ENCODE measurements around the gene IQGAP1. TPM values are rescaled to one million over a fixed set of nuclear protein-coding genes. Genes with fewer than 3 reads are reported as not detected.

The IQGAP1 gene
- total and polyA plus RNA-seq, 4 experiments from 2014 or later: 86.1 to 132 (median 125) TPM

DNA sequence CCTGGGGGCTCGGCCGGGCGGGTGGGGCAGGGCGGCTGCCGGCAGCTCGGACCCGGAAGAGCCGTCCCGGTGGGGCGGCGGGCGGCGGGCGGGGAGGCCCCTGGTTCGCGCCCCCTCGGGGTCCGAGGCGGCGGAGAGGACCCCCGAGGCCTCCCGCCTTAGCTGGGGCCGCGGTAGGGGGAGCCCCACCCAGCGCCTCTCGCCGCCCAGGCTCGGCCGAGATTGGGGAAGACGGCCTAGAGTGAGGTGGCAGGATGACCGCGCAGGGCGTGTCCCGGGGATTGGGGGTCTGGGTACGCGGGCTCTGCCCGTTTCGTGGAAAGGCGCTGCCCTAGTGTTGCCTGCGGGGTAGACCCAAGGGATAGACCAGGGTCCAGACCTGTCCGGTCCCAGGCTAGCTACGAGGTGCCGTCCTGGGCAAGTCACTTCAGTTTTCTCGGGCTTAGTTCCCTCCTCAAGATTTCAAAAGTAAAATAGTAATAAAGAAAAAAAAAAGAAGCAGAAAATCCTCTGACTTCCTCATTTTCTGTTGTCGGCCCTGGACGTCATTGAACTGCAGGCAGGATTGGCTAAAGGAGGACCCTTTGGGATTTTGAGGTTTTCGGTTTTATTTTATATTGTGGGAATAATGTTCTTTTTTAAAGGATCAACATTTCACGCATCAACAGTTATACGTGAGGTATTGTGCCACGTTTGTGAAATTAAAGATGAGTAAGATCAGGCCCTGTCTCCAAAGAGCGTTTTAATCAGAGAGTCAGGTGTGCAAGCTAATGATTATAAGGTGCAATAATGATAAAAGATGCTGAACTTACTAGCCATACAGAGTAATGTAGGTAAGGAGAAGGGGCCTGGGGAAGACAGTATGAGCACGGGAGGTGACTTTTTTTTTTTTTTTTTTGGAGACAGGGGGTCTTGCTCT lies 679 bp downstream of the IQGAP1 start:
- intact Hi-C loops (cut with micrococcal nuclease): loop anchor here (1.0 to 5.0 kb wide), 5 partner anchors 11 to 154 kb away; partner anchors contain the start of genes GDPGP1 and ZNF774
- DNase-seq: peak; percentile 43 to 70 (median 56)
- peak overlapping the region; percentile 93 to 98 (median 96) for H3K27ac Mint-ChIP-seq
- no peaks in the 10 kb centered on the region for H3K9me3 ChIP-seq (ENCODE audit: control insufficient read depth in 1 of 2, low read length in 2 of 2)
- H3K27me3 ChIP-seq (ENCODE audit: insufficient read depth, low read length): no peaks in the 10 kb centered on the region
- POLR2A ChIA-PET (ENCODE audit: partially characterized antibody): interaction anchor here (0.6 to 4.1 kb wide), 27 partner anchors 11 to 545 kb away, joined by 3 to 92 read pairs (median 6); partner anchors contain the start of genes HDDC3, NGRN and UNC45A
- peaks cover 41 to 63% (median 55%) of the 10 kb centered on the region in 4 donors for H3K4me1 Mint-ChIP-seq
- peaks cover 14% of the 10 kb centered on the region for H3K36me3 ChIP-seq (ENCODE audit: insufficient read depth, low read length)
- CTCF ChIA-PET (ENCODE audit: partially characterized antibody): interaction anchor here (1.0 to 2.8 kb wide), 7 partner anchors 10 to 93 kb away, joined by 3 to 14 read pairs (median 6); no protein-coding TSS in a partner anchor
- peak overlapping the region; percentile 84 for H3K27ac ChIP-seq (ENCODE audit: low read depth, low read length)
- H3K36me3 Mint-ChIP-seq: peaks cover 32 to 36% of the 10 kb centered on the region in 2 donors
- peak overlapping the region; percentile 70 to 85 for H3K4me3 ChIP-seq (ENCODE audit: low read length in 2 of 2)
- peak overlapping the region; percentile 89 to 96 (median 93) for H3K4me3 Mint-ChIP-seq
- peaks cover 0 to 2% (median 0%) of the 10 kb centered on the region in 8 donors for H3K9me3 Mint-ChIP-seq
- no peaks in the 10 kb centered on the region for H3K27me3 Mint-ChIP-seq
- H3K4me1 ChIP-seq (ENCODE audit: insufficient read depth, low read length): peaks cover 51% of the 10 kb centered on the region

- POLR2A ChIA-PET (ENCODE audit: partially characterized antibody): interaction anchor here (0.6 to 4.1 kb wide), 8 partner anchors 10 to 544 kb away, joined by 4 to 92 read pairs (median 11); partner anchors contain the start of genes HDDC3 and UNC45A
- CTCF ChIA-PET (ENCODE audit: partially characterized antibody): interaction anchor here (1.0 to 2.8 kb wide), 4 partner anchors 10 to 57 kb away, joined by 3 to 14 read pairs (median 8); no protein-coding TSS in a partner anchor
- H3K36me3 ChIP-seq (ENCODE audit: insufficient read depth, low read length): peaks cover 14% of the 10 kb centered on the region
Observed at GRCh38 chr15:90389513-90389912, 1.5 kb downstream of the IQGAP1 start.

GRCh38 chr15:90393040-90393439 lies 5.0 kb downstream of the IQGAP1 start:
- intact Hi-C loops (cut with micrococcal nuclease): no loop called here
- no peaks in the 10 kb centered on the region for H3K27me3 Mint-ChIP-seq
- no peak overlapping the region for H3K4me3 ChIP-seq (ENCODE audit: low read length in 2 of 2)
- H3K27me3 ChIP-seq (ENCODE audit: insufficient read depth, low read length): no peaks in the 10 kb centered on the region
- peak overlapping the region in 4 of 8 donors; percentile 1 to 58 (median 28) for H3K4me3 Mint-ChIP-seq
- POLR2A ChIA-PET (ENCODE audit: partially characterized antibody): interaction anchor here (1.7 kb wide), 1 partner anchor 31 kb away, joined by 5 read pairs; no protein-coding TSS in a partner anchor
- H3K27ac Mint-ChIP-seq: peak overlapping the region in 5 of 7 donors; percentile 29 to 84 (median 67)
- no peaks in the 10 kb centered on the region for H3K9me3 ChIP-seq (ENCODE audit: control insufficient read depth in 1 of 2, low read length in 2 of 2)
- H3K4me1 Mint-ChIP-seq: peaks cover 52 to 86% (median 67%) of the 10 kb centered on the region in 4 donors
- H3K36me3 Mint-ChIP-seq: peaks cover 44 to 49% of the 10 kb centered on the region in 2 donors
- peaks cover 82% of the 10 kb centered on the region for H3K4me1 ChIP-seq (ENCODE audit: insufficient read depth, low read length)
- DNase-seq: no peak
- CTCF ChIA-PET (ENCODE audit: partially characterized antibody): interaction anchor here (2.6 kb wide), 1 partner anchor 8 kb away, joined by 15 read pairs; no protein-coding TSS in a partner anchor
- no peak overlapping the region for H3K27ac ChIP-seq (ENCODE audit: low read depth, low read length)
- peaks cover 14% of the 10 kb centered on the region for H3K36me3 ChIP-seq (ENCODE audit: insufficient read depth, low read length)
- no peaks in the 10 kb centered on the region for H3K9me3 Mint-ChIP-seq

More at GRCh38 chr15:90389513-90389912, 1.5 kb downstream of the IQGAP1 start:
- Histone ChIP-seq H3K4me3 (ENCODE audit: low read length in 2 of 2) (peak overlapping the region; percentile 70 to 85), H3K27ac (ENCODE audit: low read depth, low read length) (peak overlapping the region; percentile 84), H3K27me3 (ENCODE audit: insufficient read depth, low read length) (no peaks in the 10 kb centered on the region), H3K4me1 (ENCODE audit: insufficient read depth, low read length) (peaks cover 59% of the 10 kb centered on the region), H3K9me3 (ENCODE audit: control insufficient read depth in 1 of 2, low read length in 2 of 2) (no peaks in the 10 kb centered on the region)
- no peaks in the 10 kb centered on the region for H3K27me3 Mint-ChIP-seq
- DNase-seq: no peak
- H3K27ac Mint-ChIP-seq: peak overlapping the region; percentile 83 to 98 (median 92)
- peaks cover 45 to 71% (median 61%) of the 10 kb centered on the region in 4 donors for H3K4me1 Mint-ChIP-seq
- intact Hi-C loops (cut with micrococcal nuclease): loop anchor here (5.0 kb wide), 1 partner anchor 37 kb away; the partner anchor contains the start of gene ZNF774
- peaks cover 0 to 2% (median 0%) of the 10 kb centered on the region in 8 donors for H3K9me3 Mint-ChIP-seq
- peak overlapping the region; percentile 82 to 96 (median 90) for H3K4me3 Mint-ChIP-seq
- H3K36me3 Mint-ChIP-seq: peaks cover 33 to 40% of the 10 kb centered on the region in 2 donors

GRCh38 chr15:90394074-90394473 lies 6.0 kb downstream of the IQGAP1 start:
- Histone ChIP-seq H3K4me3 (ENCODE audit: low read length in 2 of 2) (no peak overlapping the region), H3K27ac (ENCODE audit: low read depth, low read length) (no peak overlapping the region), H3K4me1 (ENCODE audit: insufficient read depth, low read length) (peaks cover 90% of the 10 kb centered on the region), H3K36me3 (ENCODE audit: insufficient read depth, low read length) (peaks cover 14% of the 10 kb centered on the region), H3K27me3 (ENCODE audit: insufficient read depth, low read length) (no peaks in the 10 kb centered on the region), H3K9me3 (ENCODE audit: control insufficient read depth in 1 of 2, low read length in 2 of 2) (no peaks in the 10 kb centered on the region)
- H3K9me3 Mint-ChIP-seq: no peaks in the 10 kb centered on the region
- intact Hi-C loops (cut with micrococcal nuclease): no loop called here
- ChIA-PET POLR2A (ENCODE audit: partially characterized antibody) (interaction anchor here (1.0 kb wide), 1 partner anchor 14 kb away, joined by 5 read pairs; no protein-coding TSS in a partner anchor), CTCF (ENCODE audit: partially characterized antibody) (interaction anchor here (0.9 to 2.0 kb wide), 3 partner anchors 29 to 33 kb away, joined by 3 to 4 read pairs (median 4); no protein-coding TSS in a partner anchor)
- peak overlapping the region in 2 of 8 donors; percentile 27 to 65 for H3K4me3 Mint-ChIP-seq
- no peak for DNase-seq
- H3K27me3 Mint-ChIP-seq: no peaks in the 10 kb centered on the region
- peaks cover 42 to 45% of the 10 kb centered on the region in 2 donors for H3K36me3 Mint-ChIP-seq
- H3K27ac Mint-ChIP-seq: peak overlapping the region in 4 of 7 donors; percentile 41 to 73 (median 59)
- H3K4me1 Mint-ChIP-seq: peaks cover 52 to 85% (median 67%) of the 10 kb centered on the region in 4 donors

DNA sequence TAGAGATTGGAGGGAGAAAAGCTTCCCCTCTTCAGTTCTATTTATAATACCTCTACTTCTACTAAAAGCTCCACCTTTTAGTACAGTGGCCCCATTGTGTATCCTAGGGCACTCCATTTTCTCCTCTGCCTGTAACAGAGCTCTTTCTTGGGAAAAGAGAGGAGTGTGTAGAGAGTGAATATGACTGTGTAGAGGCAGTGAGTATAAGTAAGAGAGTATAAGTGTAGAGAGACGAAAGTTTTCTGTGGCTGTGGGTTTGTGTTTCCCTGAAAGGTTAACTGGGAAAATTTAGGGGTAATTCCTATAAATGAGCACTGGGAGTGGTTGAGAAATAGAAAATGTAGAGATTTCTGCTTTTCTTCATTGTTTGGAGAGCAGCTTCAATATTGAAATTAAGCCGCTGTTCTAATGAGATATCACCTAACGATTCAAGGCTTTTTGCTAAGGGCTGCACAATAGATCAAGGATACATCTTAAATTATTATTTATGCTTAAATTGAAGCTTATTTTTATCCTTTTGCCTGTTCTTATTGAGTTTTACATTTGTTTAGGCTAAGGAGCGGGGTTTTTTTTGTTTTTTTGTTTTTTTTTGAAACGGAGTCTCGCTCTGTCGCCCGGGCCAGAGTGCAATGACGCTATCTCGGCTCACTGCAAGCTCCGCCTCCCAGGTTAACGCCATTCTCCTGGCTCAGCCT lies 6.9 kb downstream of the IQGAP1 start:
- no peak overlapping the region for H3K27ac ChIP-seq (ENCODE audit: low read depth, low read length)
- intact Hi-C loops (cut with micrococcal nuclease): no loop called here
- Mint-ChIP-seq H3K27ac (peak overlapping the region in 4 of 7 donors; percentile 3 to 88 (median 34)), H3K4me3 (peak overlapping the region in 3 of 8 donors; percentile 27 to 65 (median 48)), H3K4me1 (peaks cover 53 to 84% (median 66%) of the 10 kb centered on the region in 4 donors), H3K36me3 (peaks cover 40 to 44% of the 10 kb centered on the region in 2 donors), H3K27me3 (no peaks in the 10 kb centered on the region), H3K9me3 (no peaks in the 10 kb centered on the region)
- no peak for DNase-seq
- POLR2A ChIA-PET (ENCODE audit: partially characterized antibody): no interaction called here
- peaks cover 90% of the 10 kb centered on the region for H3K4me1 ChIP-seq (ENCODE audit: insufficient read depth, low read length)
- peaks cover 14% of the 10 kb centered on the region for H3K36me3 ChIP-seq (ENCODE audit: insufficient read depth, low read length)
- no peaks in the 10 kb centered on the region for H3K27me3 ChIP-seq (ENCODE audit: insufficient read depth, low read length)
- CTCF ChIA-PET (ENCODE audit: partially characterized antibody): interaction anchor here (0.9 to 2.0 kb wide), 3 partner anchors 29 to 34 kb away, joined by 3 to 4 read pairs (median 4); no protein-coding TSS in a partner anchor
- no peak overlapping the region for H3K4me3 ChIP-seq (ENCODE audit: low read length in 2 of 2)
- H3K9me3 ChIP-seq (ENCODE audit: control insufficient read depth in 1 of 2, low read length in 2 of 2): no peaks in the 10 kb centered on the region

DNA sequence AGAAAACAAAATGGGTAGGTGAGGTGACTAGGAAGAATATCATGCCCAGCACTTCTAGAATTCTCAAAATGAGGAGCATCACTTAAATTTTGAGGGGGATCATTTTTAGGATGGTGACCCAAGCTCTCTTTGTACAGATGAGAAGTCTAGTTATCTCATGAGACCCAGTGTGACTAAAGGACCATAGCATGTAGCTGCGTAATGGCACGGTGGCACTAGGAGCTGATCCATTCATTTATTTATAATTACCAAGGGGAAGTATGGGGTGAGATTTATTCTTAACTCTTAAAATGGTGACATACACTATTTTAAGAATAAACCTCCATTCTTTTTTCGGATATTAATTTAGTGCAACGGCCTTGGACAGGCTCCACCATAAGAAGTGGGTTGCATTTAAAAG lies 8.3 kb downstream of the IQGAP1 start:
- intact Hi-C loops (cut with micrococcal nuclease): no loop called here
- H3K4me3 ChIP-seq (ENCODE audit: low read length in 2 of 2): no peak overlapping the region
- no peaks in the 10 kb centered on the region for H3K9me3 ChIP-seq (ENCODE audit: control insufficient read depth in 1 of 2, low read length in 2 of 2)
- peaks cover 32 to 36% of the 10 kb centered on the region in 2 donors for H3K36me3 Mint-ChIP-seq
- no peaks in the 10 kb centered on the region for H3K27me3 Mint-ChIP-seq
- no peak for DNase-seq
- H3K27me3 ChIP-seq (ENCODE audit: insufficient read depth, low read length): no peaks in the 10 kb centered on the region
- no peak overlapping the region for H3K27ac ChIP-seq (ENCODE audit: low read depth, low read length)
- peaks cover 8% of the 10 kb centered on the region for H3K36me3 ChIP-seq (ENCODE audit: insufficient read depth, low read length)
- POLR2A ChIA-PET (ENCODE audit: partially characterized antibody): interaction anchor here (1.2 to 8.1 kb wide), 2 partner anchors 8 to 11 kb away, joined by 4 to 92 read pairs; partner anchors contain the start of gene IQGAP1
- peak overlapping the region in 4 of 7 donors; percentile 6 to 86 (median 66) for H3K27ac Mint-ChIP-seq
- CTCF ChIA-PET (ENCODE audit: partially characterized antibody): interaction anchor here (1.4 kb wide), 1 partner anchor 76 kb away, joined by 4 read pairs; no protein-coding TSS in a partner anchor
- peaks cover 89% of the 10 kb centered on the region for H3K4me1 ChIP-seq (ENCODE audit: insufficient read depth, low read length)
- peak overlapping the region in 1 of 8 donors; percentile 11 for H3K4me3 Mint-ChIP-seq
- H3K4me1 Mint-ChIP-seq: peaks cover 53 to 84% (median 66%) of the 10 kb centered on the region in 4 donors
- no peaks in the 10 kb centered on the region for H3K9me3 Mint-ChIP-seq

Measured in CD4-positive, alpha-beta memory T cell (primary cell).